HG03378 (cell line): ENCODE results near the gene PHLPP2.
"Not testable (repeated sequence)": the region's sequence is repeated elsewhere in the genome, so short reads cannot be mapped to it uniquely, and the experiment has no call there.

Experiments used
- ATAC-seq: cut with Tn5 transposase; IDR thresholded peaks from one replicate; pipeline ENCODE4 v1.9.1; 2021; ENCODE audit warnings: mild to moderate bottlenecking, moderate library complexity; ENCODE audit not compliant: unreplicated experiment

PHLPP2 gene

GRCh38 chr16:71723537-71724319 lies 773 bp downstream of the PHLPP2 start:
- peak; percentile 45 for ATAC-seq

GRCh38 chr16:71722801-71723536 lies 1.5 kb downstream of the PHLPP2 start:
- ATAC-seq, result peak; percentile 32

- ATAC-seq, result no peak
These were observed 3.3 kb downstream of the PHLPP2 start for GRCh38 chr16:71721066-71721740.

GRCh38 chr16:71712501-71712900 lies 12.0 kb downstream of the PHLPP2 start:
- no peak for ATAC-seq

- no peak for ATAC-seq
These were observed 12.7 kb downstream of the PHLPP2 start for GRCh38 chr16:71711789-71712188.

- no peak for ATAC-seq
These were observed 15.2 kb downstream of the PHLPP2 start for GRCh38 chr16:71709229-71709781.

- no peak for ATAC-seq
These were observed 15.8 kb downstream of the PHLPP2 start for GRCh38 chr16:71708696-71709095.

GRCh38 chr16:71707199-71707598 lies 17.3 kb downstream of the PHLPP2 start:
- no peak for ATAC-seq

- ATAC-seq, result no peak
These were observed 18.5 kb downstream of the PHLPP2 start for GRCh38 chr16:71706046-71706445.

GRCh38 chr16:71703333-71703732 lies 21.2 kb downstream of the PHLPP2 start:
- ATAC-seq, result no peak

GRCh38 chr16:71700831-71701230 lies 23.7 kb downstream of the PHLPP2 start:
- ATAC-seq, result no peak

- no peak for ATAC-seq
These were observed 26.0 kb downstream of the PHLPP2 start for GRCh38 chr16:71698491-71698890.

- no peak for ATAC-seq
These were observed 31.3 kb downstream of the PHLPP2 start for GRCh38 chr16:71693164-71693563.

- ATAC-seq, result no peak
These were observed 34.6 kb downstream of the PHLPP2 start for GRCh38 chr16:71689901-71690300.

GRCh38 chr16:71687861-71688260 lies 36.6 kb downstream of the PHLPP2 start:
- ATAC-seq, result no peak

GRCh38 chr16:71684280-71684679 lies 40.2 kb downstream of the PHLPP2 start:
- not testable (repeated sequence) for ATAC-seq

- ATAC-seq, result no peak
These were observed 43.1 kb downstream of the PHLPP2 start for GRCh38 chr16:71681360-71681759.

- ATAC-seq, result no peak
These were observed 48.3 kb downstream of the PHLPP2 start for GRCh38 chr16:71676236-71676635.

GRCh38 chr16:71675380-71675779 lies 49.1 kb downstream of the PHLPP2 start:
- ATAC-seq, result no peak

GRCh38 chr16:71674229-71674628 lies 50.3 kb downstream of the PHLPP2 start:
- no peak for ATAC-seq

- no peak for ATAC-seq
These were observed 50.9 kb downstream of the PHLPP2 start for GRCh38 chr16:71673582-71673973.
